ENCODE data around the gene NPC1L1.

Gene NPC1L1

GRCh38 chr7:44541028-44541869 is at the start of gene NPC1L1:
Gene NPC1L1 (minus strand): TSS chr7:44541330. CDS start chr7:44541259, 71 bp downstream.
- DNase-seq: no peak

GRCh38 chr7:44590910-44591309 is 49.8 kb upstream of the NPC1L1 start:
- no peak for DNase-seq

GRCh38 chr7:44587843-44588711 is 46.9 kb upstream of the NPC1L1 start:
- peak; percentile 4 to 27 for DNase-seq

- no peak for DNase-seq
Observed at GRCh38 chr7:44583146-44583865, 42.2 kb upstream of the NPC1L1 start.

- DNase-seq: peak; percentile 97 to 98
Observed at GRCh38 chr7:44581879-44582603, 40.9 kb upstream of the NPC1L1 start, which contains the start of gene TMED4. Gene TMED4 (minus strand): TSS chr7:44582231. CDS start chr7:44582206, 25 bp downstream.

GRCh38 chr7:44580945-44581878 is 40.1 kb upstream of the NPC1L1 start:
- peak; percentile 17 to 24 for DNase-seq

GRCh38 chr7:44576228-44576627 is 35.1 kb upstream of the NPC1L1 start:
- DNase-seq: no peak

GRCh38 chr7:44575054-44575453 is 33.9 kb upstream of the NPC1L1 start:
- no peak for DNase-seq

GRCh38 chr7:44574287-44574872 is 33.2 kb upstream of the NPC1L1 start:
- DNase-seq: no peak

- peak; percentile 82 to 85 for DNase-seq
Observed at GRCh38 chr7:44573464-44574286, 32.5 kb upstream of the NPC1L1 start, which contains the start of gene DDX56. Gene DDX56 (minus strand): TSS chr7:44573908. CDS start chr7:44573895, 13 bp downstream.

- no peak for DNase-seq
Observed at GRCh38 chr7:44572771-44573170, 31.6 kb upstream of the NPC1L1 start.

GRCh38 chr7:44569959-44570358 is 28.8 kb upstream of the NPC1L1 start:
- no peak for DNase-seq

- DNase-seq: no peak
Observed at GRCh38 chr7:44568771-44569560, 27.8 kb upstream of the NPC1L1 start.

- no peak for DNase-seq
Observed at GRCh38 chr7:44567884-44568283, 26.8 kb upstream of the NPC1L1 start.

GRCh38 chr7:44566680-44567079 is 25.6 kb upstream of the NPC1L1 start:
- no peak for DNase-seq

- DNase-seq: no peak
Observed at GRCh38 chr7:44565795-44566559, 24.8 kb upstream of the NPC1L1 start.

- DNase-seq: no peak
Observed at GRCh38 chr7:44565097-44565794, 24.1 kb upstream of the NPC1L1 start.

Data from NCI-H187 (cell line).